ENCODE results near the gene SPATA9.
A peak's percentile ranks its signal among the peaks of the same experiment; 100 is the strongest.

Gene SPATA9

GRCh38 chr5:95682891-95683290 lies at the start of gene SPATA9:
Gene SPATA9, minus strand, starts transcription at chr5:95682991. Its CDS starts 137 bp downstream, at chr5:95682854.
- FAIRE-seq (no peak), DNase-seq (ENCODE audit: insufficient read length, low spot score) (no peak)

GRCh38 chr5:95731571-95732554 lies 49.1 kb upstream of the SPATA9 start:
- DNase-seq (ENCODE audit: insufficient read length, low spot score) (no peak), FAIRE-seq (peak; percentile 31)

GRCh38 chr5:95730730-95731570 lies 48.2 kb upstream of the SPATA9 start, which contains the start of gene RHOBTB3:
Gene RHOBTB3, plus strand, starts transcription at chr5:95731336. Its CDS starts 347 bp downstream, at chr5:95731683.
- DNase-seq (ENCODE audit: insufficient read length, low spot score) (peak; percentile 67), FAIRE-seq (peak; percentile 38)

GRCh38 chr5:95730011-95730700 lies 47.4 kb upstream of the SPATA9 start:
- no peak for FAIRE-seq
- DNase-seq (ENCODE audit: insufficient read length, low spot score): no peak

GRCh38 chr5:95729115-95730010 lies 46.6 kb upstream of the SPATA9 start:
- FAIRE-seq (no peak), DNase-seq (ENCODE audit: insufficient read length, low spot score) (no peak)

GRCh38 chr5:95728494-95729114 lies 45.8 kb upstream of the SPATA9 start:
- DNase-seq (ENCODE audit: insufficient read length, low spot score) (no peak), FAIRE-seq (no peak)

GRCh38 chr5:95727764-95728191 lies 45.0 kb upstream of the SPATA9 start:
- no peak for DNase-seq (ENCODE audit: insufficient read length, low spot score)
- FAIRE-seq: no peak

GRCh38 chr5:95726811-95727763 lies 44.3 kb upstream of the SPATA9 start:
- DNase-seq (ENCODE audit: insufficient read length, low spot score) (no peak), FAIRE-seq (no peak)

GRCh38 chr5:95725937-95726810 lies 43.4 kb upstream of the SPATA9 start:
- no peak for DNase-seq (ENCODE audit: insufficient read length, low spot score)
- no peak for FAIRE-seq

GRCh38 chr5:95725071-95725820 lies 42.5 kb upstream of the SPATA9 start:
- FAIRE-seq: no peak
- no peak for DNase-seq (ENCODE audit: insufficient read length, low spot score)

GRCh38 chr5:95723632-95724369 lies 41.0 kb upstream of the SPATA9 start:
- DNase-seq (ENCODE audit: insufficient read length, low spot score) (no peak), FAIRE-seq (no peak)

GRCh38 chr5:95721582-95722295 lies 38.9 kb upstream of the SPATA9 start:
- FAIRE-seq (no peak), DNase-seq (ENCODE audit: insufficient read length, low spot score) (no peak)

GRCh38 chr5:95720094-95720786 lies 37.4 kb upstream of the SPATA9 start:
- DNase-seq (ENCODE audit: insufficient read length, low spot score) (no peak), FAIRE-seq (no peak)

GRCh38 chr5:95718738-95719137 lies 35.9 kb upstream of the SPATA9 start:
- DNase-seq (ENCODE audit: insufficient read length, low spot score): no peak
- FAIRE-seq: no peak
